GM18858 (cell line): Measurements from ENCODE around the gene RANBP3L.
"Not testable (repeated sequence)": the region's sequence is repeated elsewhere in the genome, so short reads cannot be mapped to it uniquely, and the experiment has no call there.

Source experiments
- ATAC-seq: cut with Tn5 transposase; IDR thresholded peaks from one replicate; pipeline ENCODE4 v1.9.1; 2021; ENCODE audit not compliant: unreplicated experiment

The RANBP3L gene

DNA sequence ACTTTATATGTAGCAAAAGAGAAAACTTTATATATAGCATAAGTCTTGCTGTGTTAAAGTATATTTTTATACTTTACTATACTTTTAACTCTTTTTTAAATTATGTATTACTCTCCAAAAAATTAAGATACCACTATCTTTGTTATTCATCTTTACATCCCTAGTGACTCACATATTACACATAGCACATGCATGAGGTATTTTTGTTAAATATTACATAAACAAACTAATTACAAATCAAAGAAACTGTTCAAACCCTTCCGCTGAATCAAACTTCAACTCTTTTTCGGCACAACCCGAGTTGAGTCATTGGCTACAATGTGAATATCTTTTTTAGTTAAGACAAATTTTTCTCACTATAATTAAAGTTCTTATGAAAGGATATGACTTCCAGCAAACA, 92.0 kb downstream of the RANBP3L start:
- ATAC-seq = no peak

DNA sequence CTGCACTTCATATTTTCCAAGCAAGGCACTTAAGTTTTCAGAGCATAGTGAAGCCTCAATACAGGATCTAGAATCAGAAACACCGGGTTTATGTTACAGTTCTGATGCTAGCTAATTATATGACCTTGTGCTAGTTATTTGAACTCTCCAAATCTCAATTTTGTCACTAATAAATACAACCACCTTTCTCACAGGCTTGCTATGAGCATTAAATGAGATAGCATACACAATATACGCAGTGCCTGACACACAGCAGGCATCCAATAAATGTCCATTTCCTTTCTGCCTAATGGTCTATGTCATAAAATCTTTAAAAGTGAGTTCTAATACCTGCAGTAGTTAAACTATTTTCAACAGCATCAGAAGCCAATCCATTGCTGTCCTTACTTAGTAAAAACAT, 92.9 kb downstream of the RANBP3L start:
- ATAC-seq = no peak

DNA sequence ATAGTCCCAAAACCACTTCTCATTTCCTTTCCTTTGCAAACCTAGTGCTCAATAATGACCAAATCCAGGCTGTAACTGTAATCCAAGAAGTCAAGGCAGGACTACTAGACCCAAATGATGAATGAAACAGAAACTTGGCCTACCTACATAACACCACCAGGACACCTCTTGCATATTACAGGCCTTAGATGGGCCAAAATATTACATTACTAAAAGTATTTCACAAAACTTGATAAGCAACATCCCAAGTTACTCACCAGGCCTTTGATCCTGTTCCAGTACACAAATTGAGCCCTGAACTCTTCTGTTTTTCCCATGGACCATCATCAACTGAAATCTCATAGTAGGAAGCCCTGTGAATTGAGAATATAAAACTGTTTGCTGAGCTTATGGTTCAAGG, 94.8 kb downstream of the RANBP3L start:
- no peak for ATAC-seq

DNA sequence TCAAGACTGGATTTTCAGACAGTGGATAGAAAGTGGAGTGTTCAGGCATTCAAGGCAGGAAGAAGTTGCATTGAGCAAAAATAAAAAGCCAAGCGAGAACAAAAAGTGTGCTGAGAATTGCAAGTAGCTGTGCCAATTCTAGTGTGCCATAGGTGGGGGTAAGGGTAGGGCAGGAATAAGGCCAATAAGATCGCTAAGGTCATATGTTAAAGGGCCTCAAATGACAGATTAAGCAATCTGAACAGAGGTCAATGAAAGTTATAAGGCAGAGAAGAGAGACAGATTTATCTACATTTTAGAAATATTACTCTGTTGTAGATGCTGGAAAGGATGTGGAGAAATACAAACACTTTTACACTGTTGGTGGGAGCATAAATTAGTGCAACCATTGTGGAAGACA, 96.4 kb downstream of the RANBP3L start:
- no peak for ATAC-seq

DNA sequence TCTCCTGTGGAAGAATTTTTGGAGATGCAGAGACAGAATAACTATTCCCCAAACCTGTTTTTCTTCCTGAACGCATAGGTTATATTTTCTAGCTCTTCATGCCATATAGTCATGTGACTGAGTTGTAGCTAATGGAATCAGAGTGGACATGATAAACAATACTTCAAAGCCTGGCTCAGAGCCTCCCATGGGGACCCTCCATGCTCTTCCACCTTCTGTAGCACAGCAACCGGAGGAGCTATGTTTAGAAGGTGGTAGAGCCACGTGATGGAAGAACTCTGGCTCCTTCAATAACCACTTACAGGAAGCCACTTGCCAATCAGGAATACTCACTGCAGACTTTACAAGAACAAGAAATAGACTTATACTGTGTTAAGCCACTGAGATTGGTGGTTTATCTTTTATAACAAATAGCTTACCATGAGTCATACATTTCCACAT, 99.2 kb downstream of the RANBP3L start:
- no peak for ATAC-seq

DNA sequence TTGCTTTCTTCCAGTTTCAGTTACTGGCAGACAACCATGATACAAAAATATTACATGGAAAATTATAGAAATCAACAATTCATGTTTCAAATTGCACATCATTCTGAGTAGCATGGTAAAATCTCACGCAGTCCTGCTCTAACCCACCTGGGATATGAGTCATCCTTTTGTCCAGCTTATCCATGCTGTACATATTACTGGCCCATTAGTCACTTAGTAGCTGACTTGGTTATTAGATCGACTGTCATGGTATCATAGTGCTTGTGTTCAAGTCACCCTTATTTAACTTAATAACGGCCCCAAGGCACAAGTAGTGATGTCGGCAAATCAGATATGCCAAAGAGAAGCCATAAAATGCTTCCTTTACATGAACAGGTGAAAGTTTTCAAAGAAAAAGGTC, 101.2 kb downstream of the RANBP3L start:
- ATAC-seq = no peak

DNA sequence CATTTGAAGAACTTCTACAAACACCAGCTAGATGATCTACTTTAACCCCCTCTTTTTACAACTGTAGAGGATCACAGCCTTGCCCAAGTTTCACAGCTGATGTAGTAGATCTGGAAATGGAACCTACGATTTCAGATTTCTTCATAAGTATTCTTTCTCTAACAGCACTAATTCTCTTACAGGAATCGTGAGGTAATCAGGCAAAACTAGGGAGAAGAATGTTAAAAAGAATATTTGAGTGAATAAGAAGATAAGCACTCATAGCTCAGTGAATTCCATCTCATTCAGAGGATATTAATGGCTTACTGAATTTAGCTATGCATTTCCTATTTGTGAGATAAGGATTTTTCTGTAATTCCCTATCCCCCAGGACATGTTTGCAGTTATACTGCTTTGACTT, 102.1 kb downstream of the RANBP3L start:
- no peak for ATAC-seq

DNA sequence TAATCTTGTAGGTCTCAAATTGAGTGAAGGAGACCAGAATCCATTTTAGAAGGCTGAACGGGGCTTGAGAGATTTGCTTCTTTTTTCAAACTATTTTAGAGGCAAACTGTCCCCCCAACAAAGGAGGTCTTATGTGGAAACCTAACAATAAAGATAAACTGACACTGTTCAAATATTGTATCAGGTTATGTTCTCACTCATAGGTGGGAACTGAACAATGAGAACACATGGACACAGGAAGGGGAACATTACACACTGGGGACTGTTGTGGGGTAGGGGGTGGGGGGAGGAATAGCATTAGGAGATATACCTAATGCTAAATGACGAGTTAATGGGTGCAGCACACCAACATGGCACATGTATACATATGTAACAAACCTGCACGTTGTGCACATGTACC, 102.9 kb downstream of the RANBP3L start:
- not testable (repeated sequence) for ATAC-seq
